ENCODE data around the gene RFX4.

The RFX4 gene

GRCh38 chr12:106747973-106748436 is 165.2 kb downstream of the RFX4 start:
- no peak overlapping the region for H2AFZ ChIP-seq (ENCODE audit: low read length)
- no peaks in the 10 kb centered on the region for H3K79me2 ChIP-seq (ENCODE audit: insufficient read depth, low read length)
- no peaks in the 10 kb centered on the region for H3K9me3 ChIP-seq (ENCODE audit: insufficient read depth, low read depth, low read length)
- H3K4me1 ChIP-seq (ENCODE audit: insufficient read depth, low read length, poor library complexity, severe bottlenecking): peaks cover 3% of the 10 kb centered on the region
- H3F3A ChIP-seq (ENCODE audit: low read depth): no peaks in the 10 kb centered on the region
- no peak overlapping the region for H3K9ac ChIP-seq (ENCODE audit: low read depth, low read length, poor library complexity, severe bottlenecking)
- H3K4me2 ChIP-seq (ENCODE audit: low read depth, low read length, poor library complexity, severe bottlenecking): no peak overlapping the region
- H3K4me3 ChIP-seq (ENCODE audit: low read length, poor library complexity, severe bottlenecking): no peak overlapping the region
- TF ChIP-seq CTCF (conservative IDR thresholded peaks at IDR 0.05; ENCODE audit: low read length): no peak
- no peak for TF ChIP-seq EZH2phosphoT487 (IDR thresholded peaks at IDR 0.05; ENCODE audit: borderline replicate concordance)
- no peaks in the 10 kb centered on the region for H3K9me2 ChIP-seq (replicated peaks; ENCODE audit: low read depth, low read length)
- no peaks in the 10 kb centered on the region for H4K20me1 ChIP-seq (ENCODE audit: insufficient read depth, low read length, poor library complexity, severe bottlenecking)
- H3K27me3 ChIP-seq (ENCODE audit: insufficient read depth, low read length, poor library complexity, severe bottlenecking): no peaks in the 10 kb centered on the region
- H3K36me3 ChIP-seq (ENCODE audit: insufficient read depth, low read length): no peaks in the 10 kb centered on the region

GRCh38 chr12:106750524-106750923 is 167.7 kb downstream of the RFX4 start:
- Histone ChIP-seq H4K20me1 (ENCODE audit: insufficient read depth, low read length, poor library complexity, severe bottlenecking) (no peaks in the 10 kb centered on the region), H3K9ac (ENCODE audit: low read depth, low read length, poor library complexity, severe bottlenecking) (no peak overlapping the region), H3K36me3 (ENCODE audit: insufficient read depth, low read length) (no peaks in the 10 kb centered on the region), H3K27me3 (ENCODE audit: insufficient read depth, low read length, poor library complexity, severe bottlenecking) (no peaks in the 10 kb centered on the region), H2AFZ (ENCODE audit: low read length) (no peak overlapping the region), H3F3A (ENCODE audit: low read depth) (no peaks in the 10 kb centered on the region), H3K79me2 (ENCODE audit: insufficient read depth, low read length) (no peaks in the 10 kb centered on the region), H3K9me2 (replicated peaks; ENCODE audit: low read depth, low read length) (no peaks in the 10 kb centered on the region), H3K4me2 (ENCODE audit: low read depth, low read length, poor library complexity, severe bottlenecking) (no peak overlapping the region), H3K4me3 (ENCODE audit: low read length, poor library complexity, severe bottlenecking) (no peak overlapping the region), H3K4me1 (ENCODE audit: insufficient read depth, low read length, poor library complexity, severe bottlenecking) (peaks cover 3% of the 10 kb centered on the region), H3K9me3 (ENCODE audit: insufficient read depth, low read depth, low read length) (no peaks in the 10 kb centered on the region)
- no peak for TF ChIP-seq CTCF (conservative IDR thresholded peaks at IDR 0.05; ENCODE audit: low read length)
- TF ChIP-seq EZH2phosphoT487 (IDR thresholded peaks at IDR 0.05; ENCODE audit: borderline replicate concordance): no peak

- Histone ChIP-seq H3K27me3 (ENCODE audit: insufficient read depth, low read length, poor library complexity, severe bottlenecking) (no peaks in the 10 kb centered on the region), H3K9ac (ENCODE audit: low read depth, low read length, poor library complexity, severe bottlenecking) (no peak overlapping the region), H3F3A (ENCODE audit: low read depth) (no peaks in the 10 kb centered on the region), H3K9me3 (ENCODE audit: insufficient read depth, low read depth, low read length) (no peaks in the 10 kb centered on the region), H3K4me1 (ENCODE audit: insufficient read depth, low read length, poor library complexity, severe bottlenecking) (no peaks in the 10 kb centered on the region), H2AFZ (ENCODE audit: low read length) (no peak overlapping the region), H3K4me3 (ENCODE audit: low read length, poor library complexity, severe bottlenecking) (no peak overlapping the region), H4K20me1 (ENCODE audit: insufficient read depth, low read length, poor library complexity, severe bottlenecking) (no peaks in the 10 kb centered on the region), H3K79me2 (ENCODE audit: insufficient read depth, low read length) (no peaks in the 10 kb centered on the region), H3K4me2 (ENCODE audit: low read depth, low read length, poor library complexity, severe bottlenecking) (no peak overlapping the region), H3K9me2 (replicated peaks; ENCODE audit: low read depth, low read length) (no peaks in the 10 kb centered on the region), H3K36me3 (ENCODE audit: insufficient read depth, low read length) (no peaks in the 10 kb centered on the region)
- TF ChIP-seq CTCF (conservative IDR thresholded peaks at IDR 0.05; ENCODE audit: low read length) (no peak), EZH2phosphoT487 (IDR thresholded peaks at IDR 0.05; ENCODE audit: borderline replicate concordance) (no peak)
Observed at GRCh38 chr12:106753526-106753925, 170.7 kb downstream of the RFX4 start.

Data from Loucy (cell line).